BLaER1 (cell line): ENCODE data around the gene EGR4.

Experiments used
- H3K27ac ChIP-seq: shearing (Covaris generic); formaldehyde crosslinking; 2 replicates; pipeline ENCODE4 v1.8.1; 2022
- H3K27me3 ChIP-seq: shearing (Covaris generic); formaldehyde crosslinking; 2 replicates; pipeline ENCODE4 v1.8.1; 2022
- H3K36me3 ChIP-seq: shearing (Covaris generic); formaldehyde crosslinking; 2 replicates; pipeline ENCODE4 v1.8.1; 2022
- H3K4me1 ChIP-seq: shearing (Covaris generic); formaldehyde crosslinking; 2 replicates; pipeline ENCODE4 v1.8.1; 2022
- H3K4me2 ChIP-seq: shearing (Covaris generic); formaldehyde crosslinking; 2 replicates; pipeline ENCODE4 v1.8.1; 2022
- H3K4me3 ChIP-seq: shearing (Covaris generic); formaldehyde crosslinking; 2 replicates; pipeline ENCODE4 v1.8.1; 2022
- H3K9ac ChIP-seq: shearing (Covaris generic); formaldehyde crosslinking; 2 replicates; pipeline ENCODE4 v1.8.1; 2022
- H3K9me3 ChIP-seq: shearing (Covaris generic); formaldehyde crosslinking; 2 replicates; pipeline ENCODE4 v1.8.1; 2022
- H4K20me1 ChIP-seq: shearing (Covaris generic); formaldehyde crosslinking; 2 replicates; pipeline ENCODE4 v1.8.1; 2022
- Cebpa-rat ChIP-seq: shearing (Covaris generic); IDR thresholded peaks from 2 replicates; pipeline ENCODE4 v1.8.1; 2022

Gene EGR4

DNA sequence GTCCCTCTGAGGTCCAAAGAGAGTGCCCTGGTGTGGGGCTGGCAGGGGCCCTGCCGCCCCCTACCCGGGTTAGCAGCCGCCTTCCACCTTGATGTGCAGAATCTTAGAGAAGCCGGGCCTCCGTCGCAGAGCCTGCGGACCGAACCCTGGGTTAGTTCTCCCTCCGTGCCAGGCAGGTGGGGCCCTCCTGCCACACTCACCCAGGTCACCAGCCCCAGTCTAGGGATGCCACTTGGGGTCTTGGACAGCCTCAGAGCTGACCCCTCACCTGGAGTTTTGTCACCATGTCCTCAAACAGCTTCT, 34.5 kb downstream of the EGR4 start:
- H3K4me3 ChIP-seq = no peak overlapping the region
- TF ChIP-seq Cebpa-rat = no peak
- H3K9ac ChIP-seq = no peak overlapping the region
- no peak overlapping the region for H3K4me2 ChIP-seq
- H4K20me1 ChIP-seq = peaks cover 87% of the 10 kb centered on the region
- H3K27ac ChIP-seq = no peak overlapping the region
- H3K36me3 ChIP-seq = peaks cover 100% of the 10 kb centered on the region
- no peaks in the 10 kb centered on the region for H3K9me3 ChIP-seq
- H3K4me1 ChIP-seq = peaks cover 25% of the 10 kb centered on the region
- no peaks in the 10 kb centered on the region for H3K27me3 ChIP-seq

DNA sequence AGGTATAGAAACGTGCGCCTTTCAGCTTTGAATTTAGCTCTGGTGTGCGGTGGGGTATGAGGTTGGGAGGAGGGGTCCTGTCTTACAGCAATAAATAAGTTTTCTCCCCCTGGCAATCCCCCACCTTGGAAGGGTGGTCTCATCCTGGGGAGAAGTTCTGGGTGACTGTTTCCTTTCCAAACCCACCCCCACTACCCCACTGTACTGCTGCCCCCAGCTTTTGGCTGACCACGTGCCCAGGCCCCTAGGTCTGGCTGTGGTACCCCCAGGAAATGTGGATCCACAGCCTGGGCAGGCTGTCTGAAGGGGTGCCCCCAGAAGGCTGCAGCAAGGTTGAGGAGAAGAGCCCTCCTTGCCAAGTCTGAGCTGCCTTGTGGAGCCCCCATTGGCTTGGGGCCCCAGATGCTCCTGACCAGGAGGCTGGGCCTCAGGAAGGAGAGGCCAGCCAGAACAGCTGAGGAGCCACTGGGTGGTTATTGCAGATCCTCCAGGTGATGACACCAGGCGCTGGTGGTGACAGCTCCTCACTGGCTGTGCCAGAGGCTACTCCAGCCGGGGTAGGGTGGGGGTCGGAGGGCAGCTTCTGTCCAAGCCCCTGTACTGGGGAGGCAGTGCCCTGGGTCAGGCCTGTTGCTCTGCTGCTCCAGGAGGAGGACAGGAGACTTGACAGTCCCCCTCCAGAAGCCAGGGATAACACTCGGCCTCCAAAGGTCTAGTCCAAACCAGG, 35.0 kb downstream of the EGR4 start:
- Histone ChIP-seq H3K27me3 (no peaks in the 10 kb centered on the region), H3K4me1 (peaks cover 25% of the 10 kb centered on the region), H3K4me2 (no peak overlapping the region), H3K9me3 (no peaks in the 10 kb centered on the region), H4K20me1 (peaks cover 87% of the 10 kb centered on the region), H3K9ac (no peak overlapping the region), H3K4me3 (no peak overlapping the region), H3K27ac (no peak overlapping the region), H3K36me3 (peaks cover 100% of the 10 kb centered on the region)
- no peak for TF ChIP-seq Cebpa-rat

DNA sequence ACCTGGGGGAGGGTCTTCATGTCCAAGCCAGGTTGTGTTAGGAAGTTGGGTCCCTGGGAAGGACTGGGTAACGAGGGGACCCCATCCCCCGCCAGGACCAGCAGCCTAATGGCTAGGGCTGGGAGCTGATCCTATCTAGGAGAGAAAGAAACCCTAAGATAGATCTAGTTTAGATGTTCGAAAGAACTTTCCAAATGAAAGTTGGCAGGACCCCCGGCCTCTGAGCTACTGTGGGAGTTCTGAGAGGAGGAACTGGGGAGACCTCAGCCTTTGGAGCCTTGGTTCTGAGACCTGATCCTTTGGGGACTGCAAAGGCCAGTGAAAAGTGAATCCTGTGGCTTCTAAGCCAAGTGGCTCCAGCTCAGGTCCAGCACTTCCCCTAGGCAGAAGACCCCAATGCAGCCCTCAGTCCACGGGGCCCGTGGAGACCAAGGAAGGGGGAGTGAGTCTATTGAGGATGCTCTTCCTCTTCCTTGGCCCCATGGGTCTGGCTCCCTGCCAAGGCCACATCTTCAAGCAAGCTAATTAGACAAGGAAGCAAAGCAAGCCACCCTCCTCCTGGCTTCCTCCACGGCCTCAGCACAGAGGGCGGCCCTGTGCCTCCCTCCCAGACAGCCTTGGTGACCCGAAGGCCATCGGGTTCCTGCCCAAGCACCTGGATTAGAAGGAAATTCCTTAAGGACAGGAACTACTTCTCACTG, 35.8 kb downstream of the EGR4 start:
- H3K4me1 ChIP-seq = peaks cover 25% of the 10 kb centered on the region
- H3K27ac ChIP-seq = no peak overlapping the region
- H4K20me1 ChIP-seq = peaks cover 94% of the 10 kb centered on the region
- H3K4me3 ChIP-seq = no peak overlapping the region
- no peak overlapping the region for H3K9ac ChIP-seq
- H3K27me3 ChIP-seq = no peaks in the 10 kb centered on the region
- TF ChIP-seq Cebpa-rat = no peak
- H3K36me3 ChIP-seq = peaks cover 100% of the 10 kb centered on the region
- H3K4me2 ChIP-seq = no peak overlapping the region
- no peaks in the 10 kb centered on the region for H3K9me3 ChIP-seq

DNA sequence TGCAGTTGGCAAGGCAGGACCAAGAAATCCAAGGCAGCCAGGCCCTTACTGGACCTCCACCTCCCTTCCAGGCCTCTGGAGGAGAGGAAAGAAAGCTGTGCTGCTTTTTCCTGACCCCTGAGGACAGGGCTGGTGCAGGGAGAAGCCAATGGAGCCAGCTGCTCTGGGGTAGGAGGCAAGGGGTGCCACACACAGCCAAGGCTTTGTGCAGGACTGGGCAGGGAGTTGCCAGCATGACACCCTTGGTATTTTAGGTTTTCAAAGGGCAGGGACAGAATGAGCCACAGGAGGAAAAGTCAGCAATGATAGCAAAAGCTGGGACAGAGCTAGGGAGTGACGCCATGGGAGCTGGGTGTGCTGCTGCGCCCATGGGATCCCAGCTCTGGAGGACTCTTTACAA, 36.3 kb downstream of the EGR4 start:
- Histone ChIP-seq H3K9ac (no peak overlapping the region), H3K4me1 (peaks cover 25% of the 10 kb centered on the region), H3K36me3 (peaks cover 100% of the 10 kb centered on the region), H3K9me3 (no peaks in the 10 kb centered on the region), H3K4me2 (no peak overlapping the region), H3K4me3 (no peak overlapping the region), H3K27me3 (no peaks in the 10 kb centered on the region), H3K27ac (no peak overlapping the region), H4K20me1 (peaks cover 96% of the 10 kb centered on the region)
- TF ChIP-seq Cebpa-rat = no peak

DNA sequence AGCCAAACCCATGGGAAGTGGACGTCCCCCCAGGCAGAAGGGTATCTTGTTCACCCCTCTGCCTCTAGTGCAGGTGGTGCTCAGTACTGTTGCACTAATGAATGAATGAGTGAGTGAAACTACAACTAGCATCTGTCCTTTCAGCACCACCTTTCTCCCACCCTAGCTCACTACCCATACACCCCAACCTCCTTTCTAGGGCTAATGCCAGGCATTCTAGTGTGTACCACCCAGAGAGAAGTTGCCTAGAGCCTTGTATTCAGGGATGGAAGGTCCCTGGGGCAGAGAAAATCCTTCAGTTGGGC, 36.8 kb downstream of the EGR4 start:
- TF ChIP-seq Cebpa-rat = no peak
- Histone ChIP-seq H3K36me3 (peaks cover 100% of the 10 kb centered on the region), H3K4me1 (peaks cover 25% of the 10 kb centered on the region), H3K4me2 (no peak overlapping the region), H3K27me3 (no peaks in the 10 kb centered on the region), H3K9ac (no peak overlapping the region), H4K20me1 (peaks cover 96% of the 10 kb centered on the region), H3K27ac (no peak overlapping the region), H3K9me3 (no peaks in the 10 kb centered on the region), H3K4me3 (no peak overlapping the region)

DNA sequence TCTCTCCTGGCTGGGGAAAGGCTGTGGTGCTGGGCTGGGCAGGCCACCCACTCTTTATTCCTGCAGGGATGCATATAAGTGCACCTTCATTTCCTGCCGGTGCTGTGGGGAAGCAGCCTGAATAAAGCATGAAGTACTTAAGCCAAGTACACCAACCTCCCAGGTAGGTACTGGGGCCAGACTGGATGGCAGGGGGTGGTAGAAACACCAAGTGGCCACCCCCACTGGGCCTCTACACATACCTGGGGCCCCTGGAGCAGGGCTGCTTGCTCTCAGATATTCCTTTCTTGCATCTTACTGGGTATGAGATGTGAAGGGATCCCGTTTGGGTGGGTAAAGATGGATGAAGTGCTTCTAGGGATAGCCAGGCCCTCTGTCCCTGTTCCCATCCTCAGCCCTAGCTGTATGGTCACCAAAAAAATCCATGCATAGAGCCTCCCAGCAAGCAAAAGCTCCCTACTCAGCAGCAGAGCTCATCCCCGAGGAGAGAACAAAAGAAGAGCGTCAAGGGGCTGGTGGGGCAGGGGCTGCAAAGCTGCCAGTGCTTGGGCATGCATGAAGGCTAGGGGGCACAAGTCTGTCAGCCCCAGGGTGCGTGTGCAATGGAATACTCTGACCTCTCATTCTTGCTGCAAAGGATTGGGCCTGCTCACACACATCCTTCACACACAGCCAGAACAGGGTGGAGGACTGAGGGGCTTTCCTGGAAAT, 37.3 kb downstream of the EGR4 start:
- Histone ChIP-seq H3K9ac (no peak overlapping the region), H3K9me3 (no peaks in the 10 kb centered on the region), H3K4me3 (no peak overlapping the region), H4K20me1 (peaks cover 94% of the 10 kb centered on the region), H3K27ac (no peak overlapping the region), H3K27me3 (no peaks in the 10 kb centered on the region), H3K36me3 (peaks cover 100% of the 10 kb centered on the region), H3K4me2 (no peak overlapping the region), H3K4me1 (peaks cover 25% of the 10 kb centered on the region)
- no peak for TF ChIP-seq Cebpa-rat

DNA sequence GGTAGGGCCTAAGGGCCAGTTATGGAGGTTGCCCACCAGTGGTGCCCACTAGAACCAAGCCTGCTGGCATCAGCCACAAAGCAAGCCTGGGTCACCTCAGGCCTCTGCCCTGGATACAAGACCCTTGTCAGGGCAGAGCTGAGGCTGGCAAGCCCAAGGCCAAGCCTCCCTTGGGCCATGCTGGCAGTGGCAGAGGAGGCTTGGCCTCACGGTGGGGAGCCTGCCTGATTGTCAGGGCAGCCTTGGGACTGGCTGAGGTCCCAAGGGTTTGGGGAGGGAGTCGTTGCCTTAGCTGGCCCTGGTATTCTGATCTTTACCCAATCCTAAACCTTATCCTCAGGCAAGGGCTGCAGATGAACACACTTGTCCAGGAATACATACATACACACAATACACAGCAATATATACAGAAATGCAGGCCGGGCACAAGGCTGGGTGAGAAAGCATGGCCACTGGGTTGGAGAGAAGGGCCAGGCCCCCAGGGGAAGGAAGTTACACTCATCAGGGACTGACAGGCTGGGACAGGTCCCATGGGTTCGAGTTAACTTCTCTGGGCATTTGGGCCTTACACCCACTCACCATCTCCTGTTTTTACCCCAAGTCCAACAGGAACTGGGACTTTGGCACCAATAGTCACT, 38.2 kb downstream of the EGR4 start:
- Histone ChIP-seq H3K4me3 (no peak overlapping the region), H3K27me3 (no peaks in the 10 kb centered on the region), H3K36me3 (peaks cover 100% of the 10 kb centered on the region), H3K4me2 (peak overlapping the region; percentile 13; the same call in 1 of the 2 replicates), H3K4me1 (peaks cover 21% of the 10 kb centered on the region), H3K9ac (no peak overlapping the region), H3K27ac (peak overlapping the region; percentile 10), H3K9me3 (no peaks in the 10 kb centered on the region), H4K20me1 (peaks cover 96% of the 10 kb centered on the region)
- no peak for TF ChIP-seq Cebpa-rat

DNA sequence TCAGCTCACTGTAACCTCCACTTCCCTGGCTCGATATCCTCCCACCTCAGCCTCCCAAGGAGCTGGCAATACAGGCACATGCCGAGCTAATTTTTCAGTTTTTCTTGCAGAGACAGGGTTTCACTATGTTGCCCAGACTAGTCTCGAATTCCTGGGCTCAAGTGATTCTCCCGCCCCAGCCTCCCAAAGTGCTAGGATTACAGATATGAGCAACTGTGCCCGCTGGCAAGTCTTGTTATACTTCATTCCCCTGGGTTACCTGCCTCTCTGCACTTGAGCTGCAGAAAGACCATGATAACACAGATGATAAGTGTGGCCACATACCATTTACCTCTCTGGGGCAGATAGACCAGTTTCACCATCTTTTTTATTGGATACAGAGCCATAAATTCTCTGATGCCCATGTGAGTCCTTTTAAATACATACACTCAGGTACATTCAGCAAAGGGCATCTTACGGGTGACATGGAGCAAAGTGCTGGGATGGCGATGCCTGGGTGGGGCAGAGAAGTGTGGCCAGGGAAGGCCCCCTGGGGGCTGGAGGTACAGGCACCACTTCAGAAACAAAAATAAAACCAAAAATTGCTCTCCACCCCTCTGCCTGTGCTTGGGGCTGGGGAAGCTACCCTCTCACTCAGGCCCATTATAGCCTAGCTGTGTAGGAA, 38.9 kb downstream of the EGR4 start:
- no peak for TF ChIP-seq Cebpa-rat

DNA sequence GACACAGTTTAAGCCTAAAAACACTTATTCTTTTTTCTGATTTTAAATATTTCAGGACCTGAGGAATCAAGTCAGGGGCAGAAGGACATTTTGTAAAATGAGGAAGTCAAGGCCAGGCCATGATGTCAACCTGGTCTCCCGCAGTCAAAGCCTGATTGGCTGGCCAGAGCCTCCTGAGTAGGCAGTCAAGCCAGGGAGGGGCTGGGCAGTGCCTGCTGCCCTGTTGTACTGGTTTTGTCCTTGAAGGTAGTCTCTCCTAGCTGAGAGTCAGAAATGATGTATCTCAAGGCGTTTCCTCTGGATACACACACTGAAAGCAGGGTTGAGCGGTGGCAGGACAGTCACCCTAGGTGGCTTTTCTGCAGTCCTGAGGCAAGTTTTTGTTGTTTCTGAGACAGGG, 39.4 kb downstream of the EGR4 start:
- peaks cover 100% of the 10 kb centered on the region for H3K36me3 ChIP-seq
- H3K9ac ChIP-seq = no peak overlapping the region
- peaks cover 98% of the 10 kb centered on the region for H4K20me1 ChIP-seq
- H3K9me3 ChIP-seq = no peaks in the 10 kb centered on the region
- peaks cover 21% of the 10 kb centered on the region for H3K4me1 ChIP-seq
- no peak overlapping the region for H3K4me2 ChIP-seq
- no peaks in the 10 kb centered on the region for H3K27me3 ChIP-seq
- no peak overlapping the region for H3K27ac ChIP-seq
- TF ChIP-seq Cebpa-rat = no peak
- H3K4me3 ChIP-seq = no peak overlapping the region

More for the DNA sequence above, 38.9 kb downstream of the EGR4 start:
- Histone ChIP-seq H3K36me3 (peaks cover 100% of the 10 kb centered on the region), H3K27ac (no peak overlapping the region), H3K4me3 (no peak overlapping the region), H3K27me3 (no peaks in the 10 kb centered on the region), H4K20me1 (peaks cover 96% of the 10 kb centered on the region), H3K4me1 (peaks cover 21% of the 10 kb centered on the region), H3K4me2 (peak overlapping the region; percentile 13; the same call in 1 of the 2 replicates), H3K9me3 (no peaks in the 10 kb centered on the region), H3K9ac (no peak overlapping the region)
